Hypothalamus (tissue), 51 donors: ENCODE data around the gene FOXC2.
"Not testable (repeated sequence)": the region's sequence is repeated elsewhere in the genome, so short reads cannot be mapped to it uniquely, and the experiment has no call there.

Experiments used
- DNase-seq, 51 donors: peaks; one replicate each; lab custom pipeline; 2025; lab: John Stamatoyannopoulos, UW

FOXC2 gene

DNA sequence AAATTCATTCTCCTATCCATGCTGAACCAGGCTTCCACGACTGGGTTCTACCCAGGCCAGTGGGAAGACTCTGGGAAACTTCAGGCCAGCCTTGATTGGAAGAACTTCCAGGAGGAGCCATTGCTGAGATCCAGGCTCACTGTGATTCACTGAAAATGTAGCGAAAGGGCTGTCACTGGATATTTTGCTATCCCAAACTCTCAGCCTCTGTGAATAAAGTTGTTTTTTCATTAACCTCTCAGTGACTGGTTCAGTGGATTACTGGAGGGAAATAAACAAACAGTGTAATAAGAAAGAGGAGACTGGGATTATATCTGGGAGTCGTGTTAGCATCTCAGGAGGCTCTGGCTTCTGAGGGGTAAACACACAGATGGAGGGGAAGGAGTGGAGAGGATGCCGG, 14.8 kb downstream of the FOXC2 start:
- DNase-seq: no peak

DNA sequence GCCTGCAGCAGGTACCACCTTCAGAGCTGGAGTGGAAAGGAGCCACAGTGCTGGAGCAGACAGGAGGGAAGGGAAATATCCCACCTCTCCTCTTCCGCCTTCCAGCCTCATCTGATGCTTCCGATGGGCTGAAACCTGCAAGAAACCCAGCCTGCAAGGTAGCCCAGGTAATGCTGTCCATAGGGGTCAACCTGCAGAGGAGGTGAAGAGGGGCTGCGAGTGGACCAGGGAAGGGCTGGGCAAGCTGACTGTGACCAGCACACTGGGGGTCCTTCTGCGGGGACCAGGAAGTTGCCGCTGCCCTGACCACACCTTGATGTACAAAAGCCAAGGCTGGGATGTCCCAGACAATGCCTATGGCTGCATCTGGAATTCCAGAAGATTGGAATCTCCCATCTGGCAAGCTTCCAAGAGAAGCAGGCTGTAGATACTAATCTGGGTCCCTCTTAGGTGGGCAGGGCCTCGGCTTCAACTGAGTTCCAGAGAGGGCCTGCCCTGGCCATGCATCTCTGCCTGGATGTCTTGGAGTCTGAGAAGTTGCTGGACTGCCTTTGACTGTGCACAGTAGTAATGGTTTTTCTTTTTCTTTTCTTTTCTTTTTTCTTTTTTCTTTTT, 17.5 kb downstream of the FOXC2 start:
- DNase-seq: no peak

DNA sequence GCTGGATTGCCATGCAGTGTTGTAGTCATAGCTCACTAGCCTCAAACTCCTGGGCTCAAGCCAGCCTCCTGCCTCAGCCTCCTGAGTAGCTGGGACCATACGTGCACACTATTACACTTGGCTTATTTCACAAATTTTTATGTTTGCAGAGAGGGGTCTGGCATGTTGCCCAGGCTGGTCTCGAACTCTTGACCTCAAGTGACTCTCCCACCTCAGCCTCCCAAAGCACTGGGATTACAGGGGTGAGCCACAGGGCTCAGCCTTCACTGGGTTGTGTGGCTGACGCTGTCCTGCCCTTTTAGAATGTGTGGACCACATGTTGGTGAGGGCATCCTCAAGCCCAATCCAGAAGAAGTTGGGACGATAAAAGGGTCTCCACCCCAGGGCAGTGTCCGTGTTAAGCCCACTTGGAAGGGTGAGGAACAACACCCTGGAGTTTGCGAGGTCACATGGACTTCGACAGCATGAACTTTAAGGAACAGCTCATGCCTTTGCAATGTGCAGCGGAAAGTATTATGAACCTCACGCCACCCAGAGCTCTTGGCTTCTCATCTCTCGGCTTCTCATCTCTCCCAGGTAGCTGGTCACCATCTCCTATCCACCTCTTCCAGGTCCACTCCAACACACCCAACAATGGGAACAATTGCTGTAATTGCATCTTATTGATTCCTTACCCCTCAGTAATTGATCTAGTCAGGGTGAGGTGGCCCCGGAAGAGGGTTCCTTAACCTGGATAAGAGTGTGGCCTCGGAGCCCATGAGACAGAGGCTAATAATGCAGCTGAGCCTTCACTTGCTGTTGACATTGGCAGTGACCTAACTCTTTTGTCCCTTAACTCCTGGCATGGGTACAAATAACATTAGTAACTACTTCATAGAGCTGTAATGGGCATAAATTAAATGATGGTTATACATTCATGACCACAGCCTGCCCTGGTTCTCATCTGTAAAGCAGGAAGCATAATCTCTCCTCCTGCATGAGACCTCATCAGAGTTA, 18.4 kb downstream of the FOXC2 start:
- DNase-seq: no peak

GRCh38 chr16:86585821-86586611, 19.4 kb downstream of the FOXC2 start:
- no peak for DNase-seq

- DNase-seq: no peak
These were observed 20.9 kb downstream of the FOXC2 start for GRCh38 chr16:86587487-86587886.

DNA sequence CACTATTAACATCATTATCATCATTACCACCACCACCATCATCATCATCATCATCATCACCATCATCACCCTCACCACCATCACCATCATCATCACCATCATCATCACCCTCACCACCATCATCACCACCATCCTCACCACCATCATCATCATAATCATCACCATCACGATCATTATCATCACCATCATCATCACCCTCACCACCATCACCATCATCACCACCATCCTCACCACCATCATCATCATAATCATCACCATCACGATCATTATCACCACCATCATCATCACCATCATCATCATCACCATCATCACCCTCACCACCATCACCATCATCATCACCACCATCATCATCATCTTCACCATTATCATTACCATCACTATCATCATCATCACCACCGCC, 21.3 kb downstream of the FOXC2 start:
- DNase-seq: not testable (repeated sequence)

DNA sequence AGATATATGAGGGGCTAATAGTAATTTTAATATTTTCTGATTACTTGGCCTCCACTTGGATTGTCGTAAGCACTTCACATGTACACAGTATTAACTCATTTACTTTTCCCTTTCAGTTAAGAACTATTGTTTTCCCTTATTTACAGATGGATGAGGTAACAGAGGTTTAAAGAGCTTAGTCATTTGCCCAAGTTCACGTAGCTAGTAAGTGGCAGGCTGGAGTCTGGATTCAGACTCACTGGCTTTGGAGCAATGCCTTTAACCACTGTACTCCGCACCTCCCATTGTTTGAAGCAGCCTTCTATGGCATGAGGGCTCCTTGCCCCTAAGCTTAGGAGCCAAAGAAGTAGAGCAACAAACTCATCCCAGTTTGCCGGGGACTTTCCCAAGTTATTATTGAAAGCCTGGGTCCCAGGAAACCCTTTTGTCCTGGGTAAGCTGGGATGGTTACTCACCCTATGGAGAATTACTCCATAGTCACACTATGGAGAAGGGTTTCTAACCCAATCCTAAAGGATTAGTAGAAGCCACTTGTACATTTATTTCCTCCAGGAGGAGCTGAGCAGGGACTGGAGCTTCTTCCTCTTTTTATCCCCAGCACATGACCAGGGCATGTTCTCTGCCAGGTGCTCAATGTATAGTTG, 24.0 kb downstream of the FOXC2 start:
- no peak for DNase-seq

DNA sequence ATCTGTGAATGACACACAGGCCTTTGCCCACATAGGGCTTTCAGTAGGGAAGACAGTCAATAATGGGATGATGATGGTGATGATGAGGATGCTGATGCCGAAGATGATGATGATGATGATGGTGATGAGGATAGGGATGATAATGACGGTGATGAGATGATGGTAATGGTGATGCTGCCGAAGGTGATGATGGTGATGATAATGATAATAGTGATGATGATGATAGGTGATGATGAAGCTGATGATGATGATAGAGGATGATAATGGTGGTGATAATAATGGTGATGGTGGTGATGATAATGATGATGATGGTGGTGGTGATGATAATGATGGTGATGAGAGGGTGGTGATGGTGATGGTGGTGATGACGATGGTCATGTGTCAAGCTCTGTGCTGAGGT, 24.6 kb downstream of the FOXC2 start:
- no peak for DNase-seq

GRCh38 chr16:86593913-86594620, 27.4 kb downstream of the FOXC2 start:
- no peak for DNase-seq

- no peak for DNase-seq
These were observed 28.1 kb downstream of the FOXC2 start for GRCh38 chr16:86594721-86595120.

- no peak for DNase-seq
These were observed 29.5 kb downstream of the FOXC2 start for GRCh38 chr16:86595983-86596605.

DNA sequence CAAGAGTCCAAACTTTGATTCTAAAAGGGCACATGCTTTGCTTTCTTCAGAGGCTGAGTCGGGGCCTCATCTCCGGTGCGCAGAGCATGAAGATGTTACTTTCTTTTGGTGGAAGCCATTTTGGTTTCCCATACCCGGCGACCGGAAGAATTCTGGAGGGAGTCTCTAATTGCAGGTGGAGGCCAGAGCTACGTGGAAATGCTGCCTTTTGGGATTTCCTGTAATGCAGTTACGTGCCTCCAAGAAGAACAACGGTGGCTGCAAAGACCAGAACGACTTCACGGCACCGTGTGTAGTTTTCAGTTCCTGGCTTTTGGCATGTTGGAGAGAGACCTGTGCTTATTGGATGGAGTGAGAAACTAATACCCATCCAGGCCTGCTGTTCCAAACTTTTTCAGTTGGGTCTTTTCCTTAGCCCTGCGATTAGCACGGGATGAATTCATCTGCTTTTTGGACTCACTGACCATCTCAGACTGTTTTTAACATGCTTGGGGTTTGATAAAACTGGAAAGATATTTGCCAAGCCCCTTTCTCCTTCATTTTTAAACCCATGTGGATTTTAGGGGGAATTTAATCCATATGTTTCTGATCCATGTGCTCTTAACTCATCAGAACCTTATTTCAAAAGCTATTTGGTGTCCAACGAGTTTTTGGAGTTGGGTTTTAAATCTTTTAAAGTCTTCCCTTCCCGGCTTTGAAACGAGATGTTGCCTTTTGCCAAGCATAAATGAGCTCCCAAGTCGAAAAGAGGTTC, 30.7 kb downstream of the FOXC2 start:
- no peak for DNase-seq

DNA sequence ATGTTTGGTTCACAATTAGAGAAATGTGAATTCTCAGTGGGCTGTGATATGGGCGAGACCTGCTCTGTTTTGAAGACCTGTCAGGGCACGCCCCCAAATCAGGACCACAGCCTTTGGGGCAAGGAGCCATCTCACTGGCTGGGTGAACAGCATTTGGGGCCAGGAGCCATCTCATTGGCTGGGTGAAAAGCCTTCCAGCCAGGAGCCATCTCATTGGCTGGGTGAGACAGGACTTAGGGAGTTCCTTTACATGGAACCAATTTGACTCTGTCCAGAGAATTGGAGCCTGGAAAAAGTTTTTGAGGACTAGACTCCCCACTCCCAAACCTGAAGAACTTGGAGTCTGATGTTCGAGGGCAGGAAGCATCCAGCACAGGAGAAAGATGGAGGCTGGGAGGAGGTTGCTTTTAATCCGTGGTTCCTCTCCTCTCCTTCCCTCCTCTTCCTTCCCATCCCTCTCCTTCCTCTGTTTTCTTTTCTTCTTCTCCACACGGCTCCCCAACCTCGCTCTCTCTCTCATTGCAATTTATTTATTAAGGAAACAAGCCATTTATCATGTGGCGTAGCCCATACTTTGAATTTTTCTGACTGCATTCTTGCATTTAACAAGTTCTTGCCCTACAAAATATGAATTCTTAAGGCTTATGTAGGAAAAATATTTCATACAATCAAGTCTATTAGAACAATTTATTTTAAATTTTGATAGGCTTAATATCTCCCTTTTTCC, 31.4 kb downstream of the FOXC2 start:
- no peak for DNase-seq

DNA sequence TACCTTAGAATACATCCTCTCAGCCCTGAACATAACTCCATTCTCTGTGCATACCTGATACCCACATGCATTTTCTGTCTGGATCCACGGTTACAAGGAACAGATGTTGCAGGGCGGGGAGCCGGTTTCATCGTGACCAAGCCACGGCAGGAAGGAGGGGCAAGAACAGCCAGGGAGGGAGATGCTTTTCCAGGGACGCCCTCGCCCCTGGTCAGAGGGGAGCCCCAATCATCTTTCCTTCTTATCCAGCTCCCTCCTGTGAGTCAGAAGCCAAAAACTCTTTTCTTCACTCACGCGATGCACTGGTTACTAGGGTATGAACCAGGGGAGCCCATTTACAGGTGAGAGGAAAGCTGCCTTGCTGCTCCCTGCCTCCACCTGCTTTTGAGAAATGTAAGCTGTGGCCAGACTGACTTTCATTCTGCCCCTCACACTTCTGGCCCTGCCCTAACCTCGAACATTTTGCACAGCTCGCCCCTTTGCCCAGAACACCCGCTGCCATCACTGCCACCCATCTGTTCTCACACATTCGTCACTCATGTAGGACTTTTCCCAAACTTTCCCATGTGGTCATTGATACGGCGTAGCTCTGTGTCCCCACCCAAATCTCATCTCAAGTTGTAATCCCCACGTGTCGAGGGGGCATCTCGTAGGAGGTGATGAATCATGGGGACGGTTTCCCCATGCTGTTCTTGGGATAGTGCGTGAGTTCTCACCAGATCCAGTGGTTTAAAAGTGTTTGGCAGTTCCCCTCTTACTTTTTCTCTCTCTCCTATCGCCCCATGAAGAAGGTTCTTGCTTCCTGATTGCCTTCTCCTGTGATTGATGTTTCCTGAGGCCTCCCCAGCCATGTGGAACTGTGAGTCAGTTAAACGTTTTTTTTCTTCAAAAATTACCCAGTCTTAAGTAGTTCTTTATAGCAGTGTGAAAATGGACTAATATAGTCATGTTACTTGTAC, 32.3 kb downstream of the FOXC2 start:
- DNase-seq: no peak

GRCh38 chr16:86601356-86601755, 34.7 kb downstream of the FOXC2 start:
- no peak for DNase-seq

GRCh38 chr16:86602521-86602920, 35.9 kb downstream of the FOXC2 start:
- DNase-seq: no peak
